K562 (cell line): ENCODE measurements around the gene GRAMD2B. TPM values are rescaled to one million over a fixed set of nuclear protein-coding genes. Genes with fewer than 3 reads are reported as not detected.

Source experiments
- ATAC-seq: fragments of 200-7000 bp; cut with Tn5 transposase; 3 replicates; pipeline ENCODE4 v1.9.1; 2020; ENCODE audit warnings: moderate library complexity
- BruUV-seq: library from RNA; stranded (reverse); fragments of 400-500 nt; replicated peaks from 2 replicates; lab custom pipeline; 2021; lab: Mats Ljungman, UMichigan
- CTCF ChIA-PET: fragments of 300-600 bp; formaldehyde crosslinking; extraction: SDS; loops from one replicate; lab custom pipeline; 2021; ENCODE audit warnings: low intra/inter-chr PET ratio; lab: Yijun Ruan, JAX
- POLR2A ChIA-PET: fragments of 300-600, 350-650 bp; sonication (Branson Sonifier 250); formaldehyde crosslinking; extraction: SDS; loops from one replicate; lab custom pipeline; 2021; ENCODE audit warnings: antibody characterized with exemption, inconsistent platforms; lab: Yijun Ruan, JAX
- DNase-seq, 4 experiments: peaks; one replicate each; pipeline versions ENCODE4 v3.0.0 to v3.0.0-alpha.2; 2011 to 2018; ENCODE audit warnings: low spot score in 3 of 4, mixed read lengths in 3 of 4; ENCODE audit errors: extremely low read depth in 1 of 4
- FAIRE-seq: peaks from 2 replicates; lab custom pipeline; 2011; peaks lifted over from hg19 to GRCh38; lab: Jason Lieb, UNC
- H2AFZ ChIP-seq: 2 replicates; pipeline ENCODE4 v1.6.0; 2011; ENCODE audit warnings: low read depth, low read length, control low read depth, inconsistent platforms
- H3K27ac ChIP-seq: fragments of 200-600 bp; 3 replicates; pipeline ENCODE4 v1.8.0; 2011; ENCODE audit warnings: low read depth, mild to moderate bottlenecking, control low read depth, inconsistent platforms, low read length, moderate library complexity, mixed read lengths; ENCODE audit errors: extremely low read depth
- H3K27me3 ChIP-seq, 2 experiments: fragments of 300-600 bp in 1 of 2; 2 replicates in 1 of 2; 3 replicates in 1 of 2; pipeline versions ENCODE4 v1.6.0 to v1.8.0; 2011; ENCODE audit warnings: inconsistent platforms in 2 of 2, low read length in 2 of 2, mild to moderate bottlenecking in 1 of 2, mixed read lengths in 1 of 2, moderate library complexity in 1 of 2; ENCODE audit not compliant: control insufficient read depth in 2 of 2, insufficient read depth in 2 of 2
- H3K36me3 ChIP-seq: fragments of 300-600 bp; 3 replicates; pipeline ENCODE4 v1.8.0; 2011; ENCODE audit warnings: mild to moderate bottlenecking, low read length, inconsistent platforms; ENCODE audit not compliant: control insufficient read depth, insufficient read depth
- H3K4me1 ChIP-seq, 2 experiments: fragments of 200-600 bp in 1 of 2; replicated peaks in 1 of 2; 2 replicates in 1 of 2; 3 replicates in 1 of 2; pipeline versions ENCODE4 v1.5.1 to v1.8.0; 2011; ENCODE audit warnings: inconsistent platforms in 2 of 2, low read length in 2 of 2, mild to moderate bottlenecking in 1 of 2, mixed read lengths in 1 of 2, moderate library complexity in 1 of 2; ENCODE audit not compliant: control insufficient read depth in 2 of 2, insufficient read depth in 2 of 2
- H3K4me2 ChIP-seq: 2 replicates; pipeline ENCODE4 v1.6.1; 2011; ENCODE audit warnings: low read length, control low read depth, inconsistent platforms, mixed read lengths; ENCODE audit not compliant: insufficient read depth
- H3K4me3 ChIP-seq: fragments of 200-600 bp; sonication (generic), shearing (Covaris generic); 2 replicates; pipeline ENCODE4 v1.5.1; 2016; ENCODE audit warnings: control low read depth, inconsistent platforms
- H3K79me2 ChIP-seq: fragments of 200-600 bp; 3 replicates; pipeline ENCODE4 v1.8.0; 2011; ENCODE audit warnings: low read length, inconsistent platforms; ENCODE audit not compliant: control insufficient read depth, insufficient read depth
- H3K9ac ChIP-seq, 2 experiments: 2 replicates each; pipeline versions ENCODE4 v1.6.0 to v1.6.1; 2011; ENCODE audit warnings: low read depth in 2 of 2, low read length in 2 of 2, control low read depth in 1 of 2, inconsistent platforms in 1 of 2, mild to moderate bottlenecking in 1 of 2, mixed read lengths in 1 of 2; ENCODE audit not compliant: insufficient read depth in 1 of 2
- H3K9me1 ChIP-seq: one replicate; pipeline ENCODE4 v1.6.0; 2011; ENCODE audit warnings: inconsistent platforms, mild to moderate bottlenecking, low read length, moderate library complexity; ENCODE audit not compliant: control insufficient read depth, insufficient read depth
- H3K9me3 ChIP-seq: replicated peaks from 2 replicates; pipeline ENCODE4 v1.5.1; 2011; ENCODE audit warnings: low read depth, low read length, inconsistent platforms; ENCODE audit not compliant: control insufficient read depth, insufficient read depth
- H4K20me1 ChIP-seq: replicated peaks from 2 replicates; pipeline ENCODE4 v1.6.1; 2011; ENCODE audit warnings: low read length, inconsistent platforms, mixed read lengths; ENCODE audit not compliant: control insufficient read depth, insufficient read depth
- MYC ChIP-seq, 2 experiments: fragments of 250-450 bp in 1 of 2; sonication (Bioruptor Pico) in 1 of 2; IDR thresholded peaks; 2 replicates each; pipeline versions ENCODE4 v1.5.1 to v1.6.1; 2012 to 2021; ENCODE audit warnings: low read depth in 2 of 2, borderline replicate concordance in 1 of 2, improper control_type of control experiment in 1 of 2, low read length in 1 of 2, mild to moderate bottlenecking in 1 of 2, moderate library complexity in 1 of 2
- SLC30A9 ChIP-seq: fragments of 250-450 bp; sonication (Bioruptor Pico); IDR thresholded peaks from 2 replicates; pipeline ENCODE4 v1.8.0; 2022; ENCODE audit warnings: mild to moderate bottlenecking, moderate library complexity
- SREBF2 ChIP-seq: sonication (generic); formaldehyde crosslinking; IDR thresholded peaks from 2 replicates; pipeline ENCODE4 v1.4.0; 2020; ENCODE audit warnings: mild to moderate bottlenecking, missing genetic modification reagents
- STAT5A ChIP-seq: IDR thresholded peaks from 2 replicates; pipeline ENCODE4 v1.6.1; 2012; ENCODE audit warnings: low read length, inconsistent platforms, borderline replicate concordance
- ZNF347 ChIP-seq: fragments of 450-650 bp; formaldehyde crosslinking; IDR thresholded peaks from 2 replicates; pipeline ENCODE4 v1.4.0; 2020; ENCODE audit warnings: low read depth, mild to moderate bottlenecking, moderate library complexity
- WGBS: fragments of 100-300 bp; shearing (Covaris generic); methylation state at CpG from one replicate; pipeline ENCODE4 v1.1.6; 2016; ENCODE audit warnings: low coverage, mixed read lengths; ENCODE audit not compliant: insufficient coverage; ENCODE audit errors: missing lambda C conversion rate; 5-methylcytosine and 5-hydroxymethylcytosine counted together
- in situ Hi-C: fragments of 300-500 bp; cut with MboI; formaldehyde crosslinking; loops from 4 replicates; pipeline ENCODE4 v1.15.0; 2018; ENCODE audit warnings: inconsistent platforms, mixed read lengths
- intact Hi-C: fragments of 100-400 bp; cut with micrococcal nuclease; formaldehyde crosslinking; loops from 2 replicates; pipeline ENCODE4 v1.14.2; 2022
- polyA plus RNA-seq, 8 experiments: library from polyadenylated mRNA; depleted of rRNA in 4 of 8; stranded (reverse) in 5 of 8; unstranded in 3 of 8; fragments of >200 nt; fragmentation: Nextera tagmentation in 2 of 8; fragmentation: Illumina TruSeq in 1 of 8; extraction: Ambion mirVana in 2 of 8; extraction: Trizol in 1 of 8; gene quantifications; 2 replicates each; pipeline versions ENCODE4 v1.2.1 to v1.2.3, GENCODE V29; 2011 to 2014; ENCODE audit warnings: inconsistent platforms in 1 of 8, missing spikeins in 1 of 8
- total RNA-seq, 7 experiments: library from RNA; depleted of rRNA in 6 of 7; stranded (reverse); fragments of >200 nt in 6 of 7; fragmentation: Illumina TruSeq in 2 of 7; extraction: Trizol in 2 of 7; gene quantifications; 2 replicates each; pipeline versions ENCODE4 v1.2.1 to v1.2.3, GENCODE V29; 2011 to 2021; ENCODE audit warnings: low replicate concordance in 1 of 7

GRAMD2B gene
- total and polyA plus RNA-seq, 9 of the 15 experiments (the other 6 are each of a cell fraction or from before 2014, with no cell fraction given), result 0.32 to 4.2 (median 1.4) TPM

DNA sequence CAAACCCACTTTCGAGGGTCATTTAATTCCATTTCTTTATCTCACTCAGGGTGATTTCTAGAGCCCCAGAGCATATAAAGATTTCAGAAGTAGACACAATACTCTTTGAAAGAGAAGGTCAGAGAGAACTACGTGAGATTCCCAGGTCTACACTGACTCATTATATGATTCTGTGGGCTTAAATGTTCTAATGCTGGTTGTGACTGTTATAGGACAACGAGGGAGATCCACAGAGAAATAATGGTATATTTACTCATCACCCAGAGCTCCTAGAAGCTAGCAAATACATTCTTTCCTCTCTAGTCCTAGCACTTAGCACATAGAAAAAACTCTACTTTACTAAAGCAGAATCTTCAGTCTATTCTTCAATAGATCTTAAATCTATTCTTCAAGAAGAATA is 39.4 kb upstream of the GRAMD2B start (continued):
- TF ChIP-seq STAT5A (no peak), SLC30A9 (CRISPR knock-in tag) (no peak), ZNF347 (no peak)

DNA sequence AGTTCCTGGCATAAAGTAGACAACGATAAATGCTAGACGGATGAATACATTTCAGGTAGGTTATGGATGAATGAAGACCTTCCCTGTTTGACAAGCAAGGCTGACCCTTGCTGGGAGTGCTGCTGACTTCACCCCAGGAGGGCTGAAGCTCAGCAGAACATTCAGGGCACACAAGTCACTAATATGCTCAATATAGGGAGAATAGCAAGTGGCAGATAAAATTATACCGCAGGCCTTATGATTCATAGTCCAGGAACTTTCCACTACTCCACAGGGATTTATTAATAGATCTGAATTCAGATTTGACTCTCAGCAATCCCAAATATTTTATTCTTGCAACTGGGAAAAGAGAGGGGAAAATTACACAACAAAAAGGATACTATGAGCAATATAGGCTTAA is 38.2 kb upstream of the GRAMD2B start:
- no peak for TF ChIP-seq MYC (IDR thresholded peaks at IDR 0.05; ENCODE audit: low read depth, low read length)
- TF ChIP-seq MYC (CRISPR knock-in tag; IDR thresholded peaks at IDR 0.05; ENCODE audit: borderline replicate concordance, low read depth), result no peak
- no peak for TF ChIP-seq SREBF2

More for the DNA sequence above, 38.2 kb upstream of the GRAMD2B start:
- H3K79me2 ChIP-seq, result no peaks in the 10 kb centered on the region
- no peaks in the 10 kb centered on the region for H3K27me3 ChIP-seq
- ATAC-seq (no peak), FAIRE-seq (no peak), DNase-seq (no peak)
- in situ Hi-C loops, result no loop called here
- H3K9ac ChIP-seq, result no peak overlapping the region
- no TSS peak for BruUV-seq
- no peaks in the 10 kb centered on the region for H3K9me3 ChIP-seq
- ChIA-PET POLR2A (no interaction called here), CTCF (interaction anchor here (0.6 kb wide), 1 partner anchor 152 kb away, joined by 3 read pairs; no protein-coding TSS in a partner anchor)
- no peaks in the 10 kb centered on the region for H3K4me1 ChIP-seq
- no peaks in the 10 kb centered on the region for H4K20me1 ChIP-seq
- no peak overlapping the region for H3K4me2 ChIP-seq
- H2AFZ ChIP-seq, result no peak overlapping the region
- H3K9me1 ChIP-seq, result no peaks in the 10 kb centered on the region
- WGBS, result 19% methylated on average over 3 of the region's 3 CpGs
- no peak overlapping the region for H3K27ac ChIP-seq
- no peak overlapping the region for H3K4me3 ChIP-seq
- no peaks in the 10 kb centered on the region for H3K36me3 ChIP-seq
- intact Hi-C loops, result no loop called here
